ENCODE measurements around the gene OTOP3. TPM values are rescaled to one million over a fixed set of nuclear protein-coding genes. Genes with fewer than 3 reads are reported as not detected.

The OTOP3 gene
- total and polyA plus RNA-seq, 2 experiments from 2014 or later: not detected

DNA sequence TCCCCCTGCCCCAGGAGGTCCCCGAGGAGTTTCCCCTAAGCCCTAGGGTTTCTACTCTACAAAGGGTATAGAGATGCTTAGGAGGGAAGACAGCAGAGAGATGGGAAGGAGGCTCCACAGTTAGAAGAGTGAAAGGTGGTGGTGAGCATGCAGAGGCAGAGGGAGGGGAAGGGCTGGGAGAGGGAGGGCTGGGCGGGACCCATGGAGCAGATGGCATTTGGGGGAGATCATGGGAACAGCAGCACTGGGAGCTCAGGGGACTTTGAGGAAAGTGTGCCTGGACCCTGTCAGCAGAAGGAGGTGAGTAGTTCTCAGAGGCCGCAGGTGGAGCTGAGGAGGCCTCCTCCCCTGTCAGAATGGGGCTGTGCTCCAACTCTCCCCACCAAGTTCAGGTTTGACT lies 650 bp upstream of the OTOP3 start:
- Histone ChIP-seq H3F3A (replicated peaks; ENCODE audit: low read depth) (no peaks in the 10 kb centered on the region), H3K36me3 (ENCODE audit: insufficient read depth) (no peaks in the 10 kb centered on the region), H3K27me3 (ENCODE audit: insufficient read depth) (peaks cover 78% of the 10 kb centered on the region), H3K4me1 (ENCODE audit: insufficient read depth) (no peaks in the 10 kb centered on the region), H3K79me2 (replicated peaks; ENCODE audit: insufficient read depth) (no peaks in the 10 kb centered on the region), H4K20me1 (replicated peaks; ENCODE audit: insufficient read depth) (no peaks in the 10 kb centered on the region), H3K4me3 (peak overlapping the region; percentile 58), H3K9me2 (ENCODE audit: insufficient read depth) (no peaks in the 10 kb centered on the region), H3K4me2 (peak overlapping the region; percentile 81), H2AFZ (peak overlapping the region; percentile 94), H3K27ac (ENCODE audit: low read depth) (no peak overlapping the region)
- ATAC-seq (peak; percentile 13), DNase-seq (ENCODE audit: low spot score) (no peak)
- Mint-ChIP-seq H3K27me3 (ENCODE audit: insufficient read depth, low read depth, poor library complexity) (peaks cover 62% of the 10 kb centered on the region), H3K36me3 (ENCODE audit: low read depth) (no peaks in the 10 kb centered on the region), H3K9me3 (no peaks in the 10 kb centered on the region), H3K4me1 (peaks cover 9% of the 10 kb centered on the region; the same call in 2 of the 3 replicates), H3K27ac (no peak overlapping the region), H3K4me3 (peak overlapping the region; percentile 64)
- TF ChIP-seq STAT1 (IDR thresholded peaks at IDR 0.05; ENCODE audit: unreplicated experiment) (no peak), NANOG (IDR thresholded peaks at IDR 0.05; ENCODE audit: borderline replicate concordance) (no peak), CTCF (conservative IDR thresholded peaks at IDR 0.05; ENCODE audit: low read depth in 2 of 2) (no peak), ZNF114 (CRISPR knock-in tag; IDR thresholded peaks at IDR 0.05) (no peak), EZH2phosphoT487 (IDR thresholded peaks at IDR 0.05; ENCODE audit: unreplicated experiment) (no peak)
- TF ChIP-seq, protein P1, sequence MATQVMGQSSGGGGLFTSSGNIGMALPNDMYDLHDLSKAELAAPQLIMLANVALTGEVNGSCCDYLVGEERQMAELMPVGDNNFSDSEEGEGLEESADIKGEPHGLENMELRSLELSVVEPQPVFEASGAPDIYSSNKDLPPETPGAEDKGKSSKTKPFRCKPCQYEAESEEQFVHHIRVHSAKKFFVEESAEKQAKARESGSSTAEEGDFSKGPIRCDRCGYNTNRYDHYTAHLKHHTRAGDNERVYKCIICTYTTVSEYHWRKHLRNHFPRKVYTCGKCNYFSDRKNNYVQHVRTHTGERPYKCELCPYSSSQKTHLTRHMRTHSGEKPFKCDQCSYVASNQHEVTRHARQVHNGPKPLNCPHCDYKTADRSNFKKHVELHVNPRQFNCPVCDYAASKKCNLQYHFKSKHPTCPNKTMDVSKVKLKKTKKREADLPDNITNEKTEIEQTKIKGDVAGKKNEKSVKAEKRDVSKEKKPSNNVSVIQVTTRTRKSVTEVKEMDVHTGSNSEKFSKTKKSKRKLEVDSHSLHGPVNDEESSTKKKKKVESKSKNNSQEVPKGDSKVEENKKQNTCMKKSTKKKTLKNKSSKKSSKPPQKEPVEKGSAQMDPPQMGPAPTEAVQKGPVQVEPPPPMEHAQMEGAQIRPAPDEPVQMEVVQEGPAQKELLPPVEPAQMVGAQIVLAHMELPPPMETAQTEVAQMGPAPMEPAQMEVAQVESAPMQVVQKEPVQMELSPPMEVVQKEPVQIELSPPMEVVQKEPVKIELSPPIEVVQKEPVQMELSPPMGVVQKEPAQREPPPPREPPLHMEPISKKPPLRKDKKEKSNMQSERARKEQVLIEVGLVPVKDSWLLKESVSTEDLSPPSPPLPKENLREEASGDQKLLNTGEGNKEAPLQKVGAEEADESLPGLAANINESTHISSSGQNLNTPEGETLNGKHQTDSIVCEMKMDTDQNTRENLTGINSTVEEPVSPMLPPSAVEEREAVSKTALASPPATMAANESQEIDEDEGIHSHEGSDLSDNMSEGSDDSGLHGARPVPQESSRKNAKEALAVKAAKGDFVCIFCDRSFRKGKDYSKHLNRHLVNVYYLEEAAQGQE (IDR thresholded peaks at IDR 0.05; ENCODE audit: unreplicated experiment): no peak

- Mint-ChIP-seq H3K9me3 (no peaks in the 10 kb centered on the region), H3K4me3 (peak overlapping the region; percentile 46; the same call in 1 of the 3 replicates), H3K4me1 (peaks cover 6% of the 10 kb centered on the region; the same call in 2 of the 3 replicates), H3K27me3 (ENCODE audit: insufficient read depth, low read depth, poor library complexity) (peaks cover 62% of the 10 kb centered on the region), H3K36me3 (ENCODE audit: low read depth) (no peaks in the 10 kb centered on the region), H3K27ac (no peak overlapping the region)
- no peaks in the 10 kb centered on the region for H3K4me1 ChIP-seq (ENCODE audit: insufficient read depth)
- H4K20me1 ChIP-seq (replicated peaks; ENCODE audit: insufficient read depth): no peaks in the 10 kb centered on the region
- H3K9me2 ChIP-seq (ENCODE audit: insufficient read depth): no peaks in the 10 kb centered on the region
- peaks cover 79% of the 10 kb centered on the region for H3K27me3 ChIP-seq (ENCODE audit: insufficient read depth)
- DNase-seq (ENCODE audit: low spot score) (no peak), ATAC-seq (no peak)
- H3K4me2 ChIP-seq: peak overlapping the region; percentile 81
- TF ChIP-seq JUNB (IDR thresholded peaks at IDR 0.05; ENCODE audit: unreplicated experiment): no peak
- TF ChIP-seq POLR2AphosphoS5 (IDR thresholded peaks at IDR 0.05; ENCODE audit: low read depth): no peak
- TF ChIP-seq CTCF (conservative IDR thresholded peaks at IDR 0.05; ENCODE audit: low read depth in 2 of 2): peak in 1 of 2 experiments; percentile 36; a peak in 2 of 4 replicates
- TF ChIP-seq, protein P1 (IDR thresholded peaks at IDR 0.05; ENCODE audit: unreplicated experiment): no peak
- no peak overlapping the region for H3K27ac ChIP-seq (ENCODE audit: low read depth)
- no peaks in the 10 kb centered on the region for H3F3A ChIP-seq (replicated peaks; ENCODE audit: low read depth)
- no peaks in the 10 kb centered on the region for H3K36me3 ChIP-seq (ENCODE audit: insufficient read depth)
- H3K79me2 ChIP-seq (replicated peaks; ENCODE audit: insufficient read depth): no peaks in the 10 kb centered on the region
- peak overlapping the region; percentile 58 for H3K4me3 ChIP-seq
- peak overlapping the region; percentile 94; the same call in 1 of the 2 replicates for H2AFZ ChIP-seq
These were observed 737 bp downstream of the OTOP3 start for GRCh38 chr17:74936470-74936799.

Data from GM23338 (cell line).